GM12891 (cell line): ENCODE measurements around the gene TMTC1.

Experiments
- DNase-seq: peaks from one replicate; pipeline ENCODE4 v3.0.0; 2011; ENCODE audit warnings: low spot score; ENCODE audit not compliant: insufficient read length
- FAIRE-seq: peaks from 2 replicates; lab custom pipeline; 2011; peaks lifted over from hg19 to GRCh38; lab: Jason Lieb, UNC
- PAX5 ChIP-seq: IDR thresholded peaks from 2 replicates; pipeline ENCODE4 v1.6.1; 2011; ENCODE audit warnings: low read length, moderate library complexity, mild to moderate bottlenecking; ENCODE audit not compliant: insufficient read depth, severe bottlenecking
- POLR2A ChIP-seq: IDR thresholded peaks from 2 replicates; pipeline ENCODE4 v1.6.1; 2011; ENCODE audit warnings: low read depth, low read length, control low read depth
- POLR2AphosphoS5 ChIP-seq: IDR thresholded peaks from 2 replicates; pipeline ENCODE4 v1.6.1; 2011; ENCODE audit warnings: low read depth, low read length, control low read depth
- POU2F2 ChIP-seq: IDR thresholded peaks from 2 replicates; pipeline ENCODE4 v1.6.1; 2011; ENCODE audit warnings: low read depth, mild to moderate bottlenecking, control low read depth, low read length, moderate library complexity
- SPI1 ChIP-seq: IDR thresholded peaks from 2 replicates; pipeline ENCODE4 v1.6.1; 2011; ENCODE audit warnings: low read depth, low read length, control low read depth
- TAF1 ChIP-seq: IDR thresholded peaks from 2 replicates; pipeline ENCODE4 v1.6.1; 2011; ENCODE audit warnings: low read depth, low read length, control low read depth

TMTC1 gene

DNA sequence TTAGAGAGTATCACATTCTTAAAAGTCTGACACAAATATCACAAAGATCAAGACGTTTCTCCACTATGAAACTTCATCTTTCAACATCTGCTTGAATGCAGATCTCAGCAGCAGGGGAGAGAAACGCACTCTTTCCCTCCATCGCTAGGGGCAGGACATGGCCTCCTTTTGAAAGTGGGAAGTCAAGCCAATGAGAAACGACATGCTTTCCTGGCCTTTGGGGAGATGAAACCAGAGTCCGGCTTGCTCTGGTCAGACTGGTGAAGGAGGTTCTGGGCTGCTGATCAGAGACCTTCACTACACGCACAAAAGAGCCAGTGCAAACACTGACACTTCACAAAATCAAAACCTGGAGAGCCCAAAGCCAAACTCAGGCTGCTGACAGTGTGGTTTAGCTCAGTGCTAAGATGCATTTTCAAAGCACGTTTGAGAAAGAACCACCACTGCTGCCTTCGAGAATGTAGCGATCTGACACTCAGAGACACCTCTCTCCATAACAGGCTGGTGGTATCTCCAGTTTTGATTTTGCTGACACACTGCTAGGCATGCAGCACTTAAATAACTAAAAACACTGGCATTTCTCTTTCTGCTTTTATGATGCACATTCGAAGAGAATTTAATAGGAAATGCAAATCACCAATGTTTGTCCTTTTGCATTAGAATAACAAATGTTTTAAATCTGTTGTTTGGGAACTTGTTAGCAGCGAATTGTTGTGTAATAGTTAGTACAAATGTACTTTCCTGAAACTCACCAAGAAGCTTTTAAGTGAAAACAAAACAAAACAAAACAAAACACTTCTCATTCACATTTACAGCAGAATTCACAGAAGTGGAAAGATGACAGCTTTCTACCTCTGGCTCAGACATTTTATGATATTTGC is 192.4 kb downstream of the TMTC1 start:
- FAIRE-seq (no peak), DNase-seq (no peak)
- TF ChIP-seq POLR2AphosphoS5: no peak
- TF ChIP-seq SPI1: no peak
- no peak for TF ChIP-seq POU2F2
- no peak for TF ChIP-seq PAX5
- TF ChIP-seq TAF1: no peak
- TF ChIP-seq POLR2A: no peak

DNA sequence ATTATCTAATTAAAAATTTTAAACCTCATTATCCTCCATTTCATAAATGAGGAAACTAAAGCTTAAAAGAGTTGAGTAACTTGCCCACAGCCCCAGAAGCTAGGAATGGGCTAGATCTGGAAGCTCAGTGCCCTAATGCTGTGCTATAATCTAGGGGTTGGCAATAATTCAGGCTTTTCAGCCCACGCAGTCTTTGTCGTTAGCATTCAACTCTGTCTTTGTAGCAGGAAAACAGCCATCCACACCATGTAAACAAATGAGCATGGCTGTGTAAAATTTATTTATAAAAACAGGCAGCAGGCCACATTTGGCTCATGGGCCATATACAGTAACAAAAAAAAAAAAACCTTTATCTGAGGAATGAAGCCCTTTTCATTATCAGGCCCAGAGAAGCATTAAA is 193.9 kb downstream of the TMTC1 start:
- no peak for FAIRE-seq
- TF ChIP-seq TAF1 (no peak), SPI1 (no peak), POLR2A (no peak), POU2F2 (no peak), PAX5 (no peak), POLR2AphosphoS5 (no peak)

DNA sequence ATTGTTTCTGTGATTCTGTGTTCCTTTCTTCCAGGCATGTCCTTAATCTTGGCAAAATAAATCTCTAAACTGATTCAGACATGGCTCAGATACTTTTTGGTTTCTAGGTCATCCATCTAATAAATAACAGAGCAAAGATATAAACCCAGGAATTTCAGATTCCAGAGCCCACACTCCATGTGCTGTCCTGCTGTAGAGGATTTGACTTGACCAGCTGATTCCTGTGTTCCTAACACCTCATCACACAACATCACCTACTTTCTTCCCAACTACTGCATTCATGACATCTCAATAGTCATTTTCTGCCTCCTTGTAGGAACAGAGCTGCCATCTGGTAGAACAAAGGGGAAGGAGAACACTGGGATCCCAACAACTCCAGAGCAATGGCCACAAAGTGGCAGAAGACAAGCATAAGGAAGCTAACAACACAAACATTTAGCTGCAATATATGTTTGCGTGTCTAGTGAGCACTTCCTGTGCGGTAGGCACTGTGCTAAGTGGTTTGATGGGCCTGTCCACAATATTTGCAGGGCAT is 194.4 kb downstream of the TMTC1 start:
- no peak for FAIRE-seq
- no peak for TF ChIP-seq PAX5
- no peak for TF ChIP-seq TAF1
- no peak for TF ChIP-seq POLR2A
- no peak for TF ChIP-seq SPI1
- TF ChIP-seq POU2F2: no peak
- no peak for TF ChIP-seq POLR2AphosphoS5

More for the DNA sequence above, 193.9 kb downstream of the TMTC1 start:
- DNase-seq: no peak

DNA sequence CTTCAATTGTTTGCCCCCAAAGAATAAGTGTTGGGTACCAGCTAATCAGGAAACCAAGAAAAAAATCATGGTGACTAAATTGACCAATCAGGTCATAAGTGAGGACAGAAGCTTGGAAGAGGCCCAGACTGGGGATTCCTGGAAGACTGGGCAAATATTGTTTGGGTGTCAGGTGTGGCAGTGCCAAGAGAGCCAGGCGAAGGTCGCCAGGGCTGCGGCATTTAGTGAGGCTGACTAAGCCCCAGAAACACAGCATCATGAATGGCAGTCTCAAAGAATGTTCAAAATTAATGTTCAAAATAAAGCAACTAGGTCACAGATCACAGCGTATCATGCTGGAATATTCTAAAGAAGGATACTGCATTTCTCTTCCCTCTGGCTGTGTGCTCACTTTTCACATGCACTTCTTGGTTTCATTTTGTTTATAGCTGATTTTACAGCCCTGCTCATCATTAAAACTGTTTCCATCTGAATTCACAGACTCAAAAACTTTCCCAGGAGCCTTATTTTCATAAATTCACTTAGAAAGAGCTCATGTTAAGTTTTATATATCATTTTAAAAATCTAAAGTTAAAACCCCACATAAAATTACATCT is 201.0 kb downstream of the TMTC1 start:
- FAIRE-seq (no peak), DNase-seq (no peak)
- no peak for TF ChIP-seq POLR2AphosphoS5
- TF ChIP-seq TAF1: no peak
- TF ChIP-seq PAX5: no peak
- no peak for TF ChIP-seq POU2F2
- no peak for TF ChIP-seq POLR2A
- TF ChIP-seq SPI1: no peak

More for the DNA sequence above, 194.4 kb downstream of the TMTC1 start:
- no peak for DNase-seq

DNA sequence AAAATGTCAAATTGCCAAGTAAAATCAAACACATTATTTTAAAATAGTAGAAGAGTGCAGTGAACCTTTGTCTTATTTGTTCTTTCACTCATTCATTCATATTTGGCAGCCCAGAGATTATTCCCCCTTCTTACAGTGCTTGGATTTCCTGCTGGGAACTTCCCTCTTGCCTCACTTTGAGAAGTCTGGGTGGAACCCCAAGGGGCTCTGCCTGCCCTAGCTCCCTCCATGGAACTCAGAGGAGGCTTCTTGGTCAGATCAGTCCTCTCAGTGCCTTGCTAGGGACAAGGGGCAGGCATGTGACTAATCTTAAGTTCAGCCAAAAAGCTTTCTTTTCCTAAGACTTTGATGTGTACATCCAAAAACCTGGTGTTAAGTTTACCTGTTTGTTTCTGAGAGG is 201.6 kb downstream of the TMTC1 start:
- TF ChIP-seq POU2F2: no peak
- TF ChIP-seq POLR2A: no peak
- TF ChIP-seq POLR2AphosphoS5: no peak
- TF ChIP-seq TAF1: no peak
- TF ChIP-seq SPI1: no peak
- TF ChIP-seq PAX5: no peak
- no peak for DNase-seq
- FAIRE-seq: no peak

DNA sequence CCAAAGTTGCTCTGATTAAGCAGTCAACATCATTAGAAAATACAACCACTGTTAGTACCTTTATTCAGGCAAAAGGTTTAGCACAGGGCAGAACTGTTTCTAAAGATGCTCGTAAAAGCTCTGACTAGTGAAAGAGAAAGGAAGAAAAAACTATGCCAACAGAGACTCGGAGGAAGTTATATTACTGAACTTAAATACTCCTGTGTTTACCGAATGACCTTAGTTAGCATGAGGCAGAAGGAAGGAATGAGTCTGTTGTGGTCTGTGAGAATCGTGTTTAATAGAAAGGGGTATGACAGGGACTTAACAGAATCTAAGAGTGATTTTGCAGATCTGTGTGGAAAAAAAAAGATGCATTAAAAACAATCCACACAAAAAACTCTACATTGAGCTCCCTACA is 202.1 kb downstream of the TMTC1 start:
- FAIRE-seq (no peak), DNase-seq (no peak)
- TF ChIP-seq PAX5 (no peak), POLR2AphosphoS5 (no peak), POU2F2 (no peak), TAF1 (no peak), SPI1 (no peak), POLR2A (no peak)

DNA sequence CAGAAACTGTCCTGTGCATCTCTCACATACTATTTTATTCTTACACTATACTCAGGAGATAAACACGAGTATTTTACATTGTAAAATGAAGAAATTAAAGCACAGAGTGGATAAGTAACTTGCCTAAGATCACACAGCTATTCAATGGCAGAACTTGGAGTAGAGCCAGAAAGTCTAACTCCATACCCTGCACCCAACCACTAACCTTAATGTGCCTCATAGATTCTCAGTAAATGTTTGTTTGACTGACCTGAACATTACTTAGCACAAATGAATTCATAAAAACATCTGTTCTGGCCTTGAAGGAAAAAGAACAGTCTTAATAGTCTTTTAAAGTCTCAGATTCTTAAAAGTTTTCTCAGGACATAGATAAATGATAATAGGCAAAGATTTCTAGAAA is 202.8 kb downstream of the TMTC1 start:
- FAIRE-seq (no peak), DNase-seq (no peak)

DNA sequence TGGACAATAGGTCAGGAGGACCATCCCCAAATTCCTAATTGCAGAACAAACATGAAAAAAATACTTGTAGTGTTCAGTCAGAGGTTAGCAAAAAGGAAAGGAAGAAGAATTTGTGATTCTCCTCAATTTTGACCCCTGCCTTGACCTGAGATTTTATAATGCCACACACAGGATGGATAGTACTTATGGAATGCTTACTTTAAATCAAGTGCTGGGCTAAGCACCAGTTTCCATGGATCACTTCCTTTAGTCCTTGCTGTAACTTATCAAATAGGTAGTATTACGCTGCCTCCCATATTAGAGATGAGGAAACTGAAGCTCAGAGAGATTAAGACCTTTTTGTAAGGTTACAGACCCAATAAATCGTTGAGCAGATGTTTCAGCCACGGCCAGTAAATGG is 205.0 kb downstream of the TMTC1 start:
- TF ChIP-seq POLR2A (no peak), POLR2AphosphoS5 (no peak), TAF1 (no peak), PAX5 (no peak), POU2F2 (no peak), SPI1 (no peak)
- DNase-seq: no peak
- FAIRE-seq: no peak

More for the DNA sequence above, 202.8 kb downstream of the TMTC1 start:
- no peak for TF ChIP-seq SPI1
- no peak for TF ChIP-seq POU2F2
- no peak for TF ChIP-seq PAX5
- TF ChIP-seq TAF1: no peak
- no peak for TF ChIP-seq POLR2AphosphoS5
- TF ChIP-seq POLR2A: no peak

DNA sequence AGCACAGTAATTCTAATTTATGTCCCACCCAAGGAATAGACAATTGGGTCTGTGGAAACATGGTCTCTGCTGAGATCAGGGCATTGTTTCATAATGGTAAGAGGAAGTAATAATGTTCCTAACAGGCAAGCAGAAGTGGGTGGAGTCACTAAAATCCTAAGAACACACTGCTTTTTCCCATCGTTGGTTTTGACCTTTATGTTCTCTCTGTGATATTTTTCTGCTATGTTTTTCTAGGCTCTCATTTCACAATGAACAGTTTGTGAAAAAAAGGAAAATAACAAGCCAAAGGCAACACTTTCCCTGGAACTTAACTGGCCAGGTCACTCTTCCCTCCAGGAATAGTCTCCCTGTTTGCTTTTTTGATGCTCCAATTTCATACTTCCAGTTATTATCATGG is 205.7 kb downstream of the TMTC1 start:
- TF ChIP-seq POLR2A: no peak
- no peak for TF ChIP-seq PAX5
- DNase-seq (no peak), FAIRE-seq (no peak)

DNA sequence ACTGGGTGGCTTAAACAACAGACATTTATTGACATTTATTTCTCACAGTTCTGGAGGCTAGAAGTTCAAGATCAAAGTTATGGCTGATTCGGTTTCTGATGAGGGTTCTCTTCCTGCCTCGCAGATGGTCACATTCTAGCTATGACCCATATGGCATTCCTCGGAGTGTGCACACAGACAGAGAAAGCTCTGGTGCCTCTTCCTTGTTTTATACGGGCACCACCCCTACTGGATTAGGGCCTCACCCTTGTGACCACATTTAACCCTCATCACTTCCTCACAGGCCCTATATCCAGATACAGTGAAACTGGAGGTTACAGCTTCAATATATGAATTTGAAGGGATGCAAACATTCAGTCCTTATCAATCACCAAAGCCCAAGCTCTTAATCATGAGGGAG is 209.2 kb downstream of the TMTC1 start:
- DNase-seq (no peak), FAIRE-seq (no peak)
- TF ChIP-seq SPI1 (no peak), POLR2A (no peak), PAX5 (no peak), POLR2AphosphoS5 (no peak), POU2F2 (no peak), TAF1 (no peak)
